NCI-H2196 treated with DMSO at 0.1 percent for 48 hours (cell line): ENCODE data around the gene HBZ.
A peak's percentile ranks its signal among the peaks of the same experiment; 100 is the strongest.
"Not testable (repeated sequence)": the region's sequence is repeated elsewhere in the genome, so short reads cannot be mapped to it uniquely, and the experiment has no call there.

Source experiments
- DNase-seq: peaks from one replicate; lab custom pipeline; 2025; ENCODE audit not compliant: unreplicated experiment; lab: John Stamatoyannopoulos, UW

The HBZ gene

DNA sequence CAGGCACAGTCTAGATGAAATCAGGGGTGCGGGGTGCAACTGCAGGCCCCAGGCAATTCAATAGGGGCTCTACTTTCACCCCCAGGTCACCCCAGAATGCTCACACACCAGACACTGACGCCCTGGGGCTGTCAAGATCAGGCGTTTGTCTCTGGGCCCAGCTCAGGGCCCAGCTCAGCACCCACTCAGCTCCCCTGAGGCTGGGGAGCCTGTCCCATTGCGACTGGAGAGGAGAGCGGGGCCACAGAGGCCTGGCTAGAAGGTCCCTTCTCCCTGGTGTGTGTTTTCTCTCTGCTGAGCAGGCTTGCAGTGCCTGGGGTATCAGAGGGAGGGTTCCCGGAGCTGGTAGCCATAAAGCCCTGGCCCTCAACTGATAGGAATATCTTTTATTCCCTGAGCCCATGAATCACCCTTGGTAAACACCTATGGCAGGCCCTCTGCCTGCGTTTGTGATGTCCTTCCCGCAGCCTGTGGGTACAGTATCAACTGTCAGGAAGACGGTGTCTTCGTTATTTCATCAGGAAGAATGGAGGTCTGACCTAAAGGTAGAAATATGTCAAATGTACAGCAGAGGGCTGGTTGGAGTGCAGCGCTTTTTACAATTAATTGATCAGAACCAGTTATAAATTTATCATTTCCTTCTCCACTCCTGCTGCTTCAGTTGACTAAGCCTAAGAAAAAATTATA, 25.7 kb downstream of the HBZ start:
- DNase-seq, result no peak

DNA sequence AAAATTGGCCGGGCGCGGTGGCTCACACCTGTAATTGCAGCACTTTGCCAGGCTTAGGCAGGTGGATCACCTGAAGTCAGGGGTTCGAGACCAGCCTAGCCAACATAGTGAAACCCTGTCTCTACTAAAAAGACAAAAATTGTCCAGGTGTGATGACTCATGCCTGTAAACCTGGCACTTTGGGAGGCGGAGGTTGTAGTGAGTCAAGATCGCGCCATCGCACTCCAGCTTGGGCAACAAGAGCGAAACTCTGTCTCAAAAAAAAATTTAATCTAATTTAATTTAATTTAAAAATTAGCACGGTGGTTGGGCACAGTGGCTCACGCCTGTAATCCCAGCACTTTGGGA, 26.2 kb downstream of the HBZ start:
- DNase-seq, result no peak

- DNase-seq, result no peak
These were observed 27.0 kb downstream of the HBZ start for GRCh38 chr16:179211-180092.

DNA sequence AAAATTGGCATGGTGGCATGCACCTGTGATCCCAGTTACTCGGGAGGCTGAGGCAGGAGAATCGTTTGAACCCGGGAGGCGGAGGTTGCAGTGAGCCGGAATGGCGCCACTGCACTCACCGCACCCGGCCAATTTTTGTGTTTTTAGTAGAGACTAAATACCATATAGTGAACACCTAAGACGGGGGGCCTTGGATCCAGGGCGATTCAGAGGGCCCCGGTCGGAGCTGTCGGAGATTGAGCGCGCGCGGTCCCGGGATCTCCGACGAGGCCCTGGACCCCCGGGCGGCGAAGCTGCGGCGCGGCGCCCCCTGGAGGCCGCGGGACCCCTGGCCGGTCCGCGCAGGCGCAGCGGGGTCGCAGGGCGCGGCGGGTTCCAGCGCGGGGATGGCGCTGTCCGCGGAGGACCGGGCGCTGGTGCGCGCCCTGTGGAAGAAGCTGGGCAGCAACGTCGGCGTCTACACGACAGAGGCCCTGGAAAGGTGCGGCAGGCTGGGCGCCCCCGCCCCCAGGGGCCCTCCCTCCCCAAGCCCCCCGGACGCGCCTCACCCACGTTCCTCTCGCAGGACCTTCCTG, 27.7 kb downstream of the HBZ start, which contains the start of gene HBQ1:
HBQ1 (plus strand) TSS at position 359 of the 575 bp plus-strand sequence; CDS start at position 387, 28 bp downstream.
- no peak for DNase-seq

DNA sequence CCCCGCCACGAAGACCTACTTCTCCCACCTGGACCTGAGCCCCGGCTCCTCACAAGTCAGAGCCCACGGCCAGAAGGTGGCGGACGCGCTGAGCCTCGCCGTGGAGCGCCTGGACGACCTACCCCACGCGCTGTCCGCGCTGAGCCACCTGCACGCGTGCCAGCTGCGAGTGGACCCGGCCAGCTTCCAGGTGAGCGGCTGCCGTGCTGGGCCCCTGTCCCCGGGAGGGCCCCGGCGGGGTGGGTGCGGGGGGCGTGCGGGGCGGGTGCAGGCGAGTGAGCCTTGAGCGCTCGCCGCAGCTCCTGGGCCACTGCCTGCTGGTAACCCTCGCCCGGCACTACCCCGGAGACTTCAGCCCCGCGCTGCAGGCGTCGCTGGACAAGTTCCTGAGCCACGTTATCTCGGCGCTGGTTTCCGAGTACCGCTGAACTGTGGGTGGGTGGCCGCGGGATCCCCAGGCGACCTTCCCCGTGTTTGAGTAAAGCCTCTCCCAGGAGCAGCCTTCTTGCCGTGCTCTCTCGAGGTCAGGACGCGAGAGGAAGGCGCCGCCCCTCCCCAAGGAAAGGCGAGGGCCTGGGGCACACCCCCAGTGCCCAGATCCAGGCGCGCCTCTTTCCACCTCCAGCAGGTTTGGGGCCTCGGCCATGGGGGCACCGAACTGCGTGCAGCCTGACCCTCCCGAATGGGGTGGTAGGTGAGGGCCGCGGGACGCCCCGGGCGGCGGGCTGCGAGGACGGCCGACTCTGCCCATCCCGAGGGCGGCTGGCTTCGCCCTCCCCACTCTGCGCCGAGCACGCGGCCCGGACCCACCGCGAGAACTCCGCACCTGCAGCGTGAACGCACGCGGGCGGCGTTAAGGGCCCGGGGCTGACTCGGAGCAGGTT, 28.5 kb downstream of the HBZ start:
- DNase-seq, result peak; percentile 58

- no peak for DNase-seq
These were observed 29.1 kb downstream of the HBZ start for GRCh38 chr16:181565-182021.

DNA sequence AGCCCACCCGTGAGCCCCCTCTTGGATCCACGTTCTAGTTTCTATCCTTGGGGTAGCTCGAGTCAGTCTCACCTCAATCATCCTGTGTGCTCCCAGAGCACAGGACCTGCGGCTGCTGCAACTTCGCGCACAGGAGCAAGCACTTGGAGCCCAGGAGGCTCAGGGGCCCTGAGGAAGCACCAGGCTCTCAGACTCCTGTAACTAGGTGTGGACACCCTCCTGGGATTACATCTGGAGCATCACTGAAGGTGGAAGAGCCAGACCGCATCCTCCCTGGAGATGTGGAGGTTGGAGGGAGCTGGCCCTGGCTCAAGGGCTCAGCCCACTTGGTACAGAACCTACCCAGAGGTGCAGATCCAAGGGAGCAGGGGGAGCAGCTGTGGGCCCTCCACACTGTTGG, 30.6 kb downstream of the HBZ start:
- DNase-seq, result no peak

DNA sequence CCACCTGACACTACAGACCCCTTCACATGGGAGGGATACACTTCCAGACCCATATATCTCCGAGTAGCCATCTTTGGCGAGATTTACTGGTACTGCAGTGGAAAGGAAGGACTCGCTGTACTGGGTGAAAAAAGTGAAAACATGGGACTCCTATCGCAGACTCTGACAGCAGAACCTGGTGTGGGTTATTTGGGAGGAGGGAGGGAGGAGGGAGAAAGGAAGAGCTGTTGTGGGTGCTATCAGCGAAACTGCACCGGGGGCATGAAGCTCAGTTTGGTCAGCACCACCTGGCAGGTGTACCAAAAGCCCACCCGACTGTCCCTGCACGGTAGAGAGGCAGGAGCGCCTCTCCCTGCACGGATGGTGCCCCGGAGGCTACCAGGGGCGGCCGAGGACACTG, 32.8 kb downstream of the HBZ start:
- no peak for DNase-seq

DNA sequence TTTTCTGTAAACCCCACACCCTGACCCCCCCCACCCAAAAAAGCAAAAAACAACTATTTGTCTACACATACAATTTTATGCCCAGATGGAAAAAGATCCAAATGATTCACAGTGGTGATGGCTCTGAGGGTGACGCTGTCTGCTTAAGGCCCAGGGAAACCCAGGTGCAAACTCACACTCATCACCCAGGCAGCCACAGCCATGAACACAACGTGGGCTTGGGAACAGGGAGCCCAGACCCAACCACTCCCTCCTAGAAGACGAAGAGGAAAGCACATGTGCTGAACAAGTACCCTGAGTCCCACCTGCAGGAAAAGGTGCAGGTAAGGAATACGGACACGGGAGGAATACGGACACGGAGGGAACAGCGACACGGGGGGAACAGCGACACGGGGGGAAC, 33.2 kb downstream of the HBZ start:
- no peak for DNase-seq

- DNase-seq, result no peak
These were observed 34.9 kb downstream of the HBZ start for GRCh38 chr16:187330-187729.

DNA sequence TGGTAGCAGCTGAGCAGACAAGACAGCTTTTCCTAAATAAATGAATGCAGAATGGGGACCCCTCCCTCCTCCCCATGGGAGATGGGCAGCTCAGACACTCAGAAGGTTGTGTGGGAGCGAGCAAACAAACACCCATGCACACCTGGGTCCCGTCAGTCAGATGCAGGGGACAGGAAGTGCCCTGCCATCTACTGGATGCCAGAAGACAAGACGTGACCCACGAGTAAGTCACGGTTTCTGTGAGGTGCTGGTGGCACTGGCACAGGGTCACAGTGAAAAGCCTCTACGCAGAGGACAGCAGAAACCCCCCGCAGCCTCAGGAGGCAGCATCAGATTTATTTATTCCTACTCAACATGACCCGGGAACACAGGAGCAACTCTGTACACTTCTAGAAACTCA, 36.2 kb downstream of the HBZ start:
- no peak for DNase-seq

DNA sequence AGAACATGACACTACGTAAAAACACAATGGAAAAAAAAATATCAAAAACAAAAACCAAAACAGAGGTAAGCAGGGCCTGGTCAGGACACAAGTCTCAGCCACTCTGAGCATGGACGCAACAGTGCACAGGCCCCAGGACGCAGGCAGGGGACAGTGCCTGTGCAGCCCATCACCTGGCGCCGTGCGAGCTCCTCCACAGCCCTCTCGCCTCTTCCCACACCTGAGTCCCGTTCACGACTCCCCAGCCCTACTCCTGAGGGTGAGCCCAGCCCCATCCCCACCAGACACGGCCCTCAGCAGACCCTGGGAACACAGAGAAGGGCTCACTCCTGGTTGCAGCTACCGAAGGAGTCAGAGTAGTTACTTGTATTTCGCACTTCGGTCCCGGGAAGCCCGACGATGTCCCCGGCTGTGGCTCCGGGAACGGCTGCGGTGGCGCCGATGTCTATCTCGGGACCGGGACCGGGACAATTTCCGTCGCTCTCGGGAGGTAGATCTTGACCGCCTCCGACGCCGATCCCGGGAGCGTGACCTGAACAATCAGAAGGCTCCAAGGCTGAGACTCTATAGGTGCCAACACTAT, 37.3 kb downstream of the HBZ start:
- DNase-seq, result no peak

- no peak for DNase-seq
These were observed 39.4 kb downstream of the HBZ start for GRCh38 chr16:191831-192230.

DNA sequence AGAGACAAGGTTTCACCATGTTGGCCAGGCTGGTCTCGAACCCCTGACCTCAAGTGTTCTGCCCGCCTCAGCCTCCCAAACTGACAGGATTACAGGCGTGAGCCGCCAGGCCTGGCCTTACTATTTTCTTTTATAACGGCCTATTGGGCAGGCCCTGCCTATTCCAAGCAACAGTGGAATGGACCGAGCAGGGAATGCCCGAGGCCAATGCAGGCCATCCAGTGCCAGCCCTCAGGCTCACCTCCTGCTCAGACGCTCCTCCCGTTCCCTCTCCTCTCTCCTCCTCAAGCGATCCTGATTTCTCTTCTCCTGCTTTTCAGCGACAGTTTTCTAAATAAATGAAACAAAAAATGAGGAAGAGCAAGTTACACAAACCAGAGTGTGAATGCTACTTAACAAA, 40.2 kb downstream of the HBZ start:
- DNase-seq, result no peak

DNA sequence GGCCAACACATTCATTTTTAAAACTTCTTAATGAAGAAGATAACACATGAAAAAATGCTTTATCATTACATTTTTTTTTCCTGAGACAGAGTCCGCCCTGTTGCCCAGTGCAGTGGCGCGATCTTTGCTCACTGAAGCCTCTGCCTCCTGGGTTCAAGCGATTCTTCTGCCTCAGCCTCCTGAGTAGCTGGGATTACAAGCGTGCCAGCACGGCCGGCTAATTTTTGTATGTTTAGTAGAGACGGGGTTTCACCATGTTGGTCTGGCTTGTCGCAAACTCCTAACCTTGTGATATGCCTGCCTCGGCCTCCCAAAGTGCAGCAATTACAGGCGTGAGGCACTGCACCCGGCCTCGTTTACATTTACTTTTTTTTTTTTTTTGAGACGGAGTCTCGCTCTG, 41.0 kb downstream of the HBZ start:
- DNase-seq, result no peak

DNA sequence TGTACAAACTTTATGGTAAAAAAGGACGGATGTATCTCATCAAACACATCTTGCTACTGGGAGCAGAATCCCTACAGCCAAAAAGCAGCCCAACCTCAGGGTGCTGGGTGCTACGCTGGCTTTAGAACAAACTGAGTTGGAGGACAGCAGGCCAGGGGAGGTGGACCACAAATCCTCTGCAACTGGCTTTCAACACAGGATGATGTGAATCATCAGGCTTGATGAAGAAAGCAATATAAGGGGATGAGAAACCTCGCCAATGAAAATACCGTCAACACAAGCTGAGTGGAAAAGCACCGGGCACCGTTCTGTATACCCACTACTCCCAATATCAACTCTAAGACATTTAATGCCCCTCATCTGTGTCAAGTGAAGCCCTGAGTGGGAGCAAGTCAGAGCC, 42.1 kb downstream of the HBZ start:
- no peak for DNase-seq

DNA sequence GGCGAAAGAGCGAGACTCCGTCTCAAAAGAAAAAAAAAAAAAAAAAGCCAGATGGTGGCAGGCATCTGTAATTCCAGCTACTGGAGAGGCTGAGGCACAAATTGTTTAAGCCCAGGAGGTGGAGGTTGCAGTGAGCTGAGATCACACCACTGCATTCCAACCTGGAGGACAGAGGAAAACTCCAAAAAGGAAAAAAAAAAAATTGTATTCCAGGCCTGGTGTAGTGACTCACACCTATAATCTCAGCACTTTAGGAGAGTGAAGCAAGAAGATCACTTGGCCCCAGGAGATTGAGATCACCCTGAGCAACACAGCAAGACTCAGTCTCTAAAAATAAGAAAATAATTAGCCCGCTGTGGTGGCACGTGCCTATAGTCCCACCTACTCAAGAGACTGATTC, 47.9 kb downstream of the HBZ start:
- no peak for DNase-seq

GRCh38 chr16:203246-203645, 50.8 kb downstream of the HBZ start:
- no peak for DNase-seq

DNA sequence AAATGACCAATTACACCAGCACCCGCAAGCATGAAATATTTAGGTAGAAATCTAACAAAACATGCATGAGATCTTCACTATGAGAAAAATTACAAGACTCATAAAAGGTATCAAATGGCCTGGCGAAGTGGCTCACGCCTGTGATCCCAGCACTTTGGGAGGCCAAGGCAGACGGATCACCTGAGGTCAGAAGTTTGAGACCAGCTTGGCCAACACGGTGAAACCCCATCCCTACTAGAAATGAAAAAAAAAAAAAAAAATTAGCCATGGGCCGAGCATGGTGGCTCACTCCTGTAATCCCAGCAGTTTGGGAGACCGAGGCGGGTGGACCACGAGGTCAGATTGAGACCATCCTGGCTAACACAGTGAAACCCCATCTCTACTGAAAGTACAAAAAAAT, 51.6 kb downstream of the HBZ start:
- DNase-seq, result not testable (repeated sequence)
